NT2/D1 (cell line): ENCODE results near the gene MEF2B.

ENCODE experiments used
- SUZ12 ChIP-seq: IDR thresholded peaks from 2 replicates; pipeline ENCODE4 v1.6.1; 2011; ENCODE audit not compliant: insufficient read length, insufficient read depth; ENCODE audit errors: extremely low read depth
- ZNF274 ChIP-seq: IDR thresholded peaks from 2 replicates; pipeline ENCODE4 v1.6.1; 2011; ENCODE audit warnings: mild to moderate bottlenecking, low read depth, low read length

DNA sequence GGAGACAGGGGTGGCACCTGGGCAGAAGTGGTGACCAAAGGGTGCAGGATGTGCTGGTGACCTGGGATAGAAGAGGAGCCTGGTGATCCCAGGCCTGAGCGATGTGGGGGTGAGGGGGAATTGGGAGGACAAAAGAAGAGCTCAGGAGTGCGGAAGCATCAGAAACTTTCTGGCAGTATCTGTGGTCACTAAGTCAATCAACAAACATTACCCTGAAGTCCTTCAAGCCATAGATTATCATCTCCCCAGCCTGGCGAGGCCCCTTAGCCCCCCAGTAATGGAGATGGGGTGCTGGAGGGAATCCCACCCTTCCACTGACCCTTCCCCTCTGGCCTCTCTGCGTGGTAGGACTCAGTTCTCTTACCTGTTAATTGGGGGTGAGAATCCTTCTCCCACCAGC, 10.5 kb downstream of the MEF2B start:
- TF ChIP-seq SUZ12 (no peak), ZNF274 (no peak)
